Brain microvascular endothelial cell (primary cell): ENCODE results near the gene RIT2.

Experiments
- DNase-seq: peaks from one replicate; pipeline ENCODE4 v3.0.0-alpha.2; 2020
- H3K27ac ChIP-seq: fragments of 250-450 bp; sonication (Bioruptor Pico); 2 replicates; pipeline ENCODE4 v1.5.1; 2020; ENCODE audit warnings: mild to moderate bottlenecking, moderate library complexity
- H3K27me3 ChIP-seq: fragments of 250-450 bp; sonication (Bioruptor Pico); replicated peaks from 2 replicates; pipeline ENCODE4 v1.5.1; 2020; ENCODE audit warnings: mild to moderate bottlenecking
- H3K36me3 ChIP-seq: fragments of 250-450 bp; sonication (Bioruptor Pico); replicated peaks from 2 replicates; pipeline ENCODE4 v1.5.1; 2020; ENCODE audit warnings: mild to moderate bottlenecking
- H3K4me3 ChIP-seq: 2 replicates; pipeline ENCODE4 v1.5.1; 2011; ENCODE audit warnings: low read depth, mild to moderate bottlenecking, control low read depth, low read length, moderate library complexity
- in situ Hi-C: cut with HindIII; loops from 2 replicates; pipeline ENCODE4 v1.10.0; 2017; ENCODE audit warnings: low sequenced_read_pairs, low pct_ligation_motif_present
- TF ChIP-seq, protein P1 (sequence below): IDR thresholded peaks from 2 replicates; pipeline ENCODE4 v1.5.1; 2011; ENCODE audit warnings: low read depth, mild to moderate bottlenecking, moderate library complexity, low read length, control low read depth, inconsistent platforms; ENCODE audit errors: missing control alignments

RIT2 gene

DNA sequence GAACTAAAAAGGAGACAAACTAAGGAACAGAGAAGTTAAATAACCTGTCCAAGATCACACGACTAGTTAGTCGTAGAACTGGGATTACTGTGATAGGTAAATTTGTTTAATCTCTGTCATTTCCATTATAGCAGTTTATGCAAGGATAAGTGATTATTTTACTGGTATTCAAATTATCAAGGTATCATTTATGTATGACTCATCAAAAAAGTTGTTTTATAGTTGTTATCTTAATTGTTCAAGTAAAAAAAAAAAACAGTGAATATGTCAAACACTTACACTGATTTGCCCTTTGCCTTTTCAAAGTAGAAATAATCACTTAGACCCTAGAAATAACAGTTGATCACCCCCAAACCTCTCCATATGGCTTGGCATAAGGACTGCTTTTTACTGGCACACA is 173.6 kb downstream of the RIT2 start:
- H3K27me3 ChIP-seq = no peaks in the 10 kb centered on the region
- TF ChIP-seq, protein P1, sequence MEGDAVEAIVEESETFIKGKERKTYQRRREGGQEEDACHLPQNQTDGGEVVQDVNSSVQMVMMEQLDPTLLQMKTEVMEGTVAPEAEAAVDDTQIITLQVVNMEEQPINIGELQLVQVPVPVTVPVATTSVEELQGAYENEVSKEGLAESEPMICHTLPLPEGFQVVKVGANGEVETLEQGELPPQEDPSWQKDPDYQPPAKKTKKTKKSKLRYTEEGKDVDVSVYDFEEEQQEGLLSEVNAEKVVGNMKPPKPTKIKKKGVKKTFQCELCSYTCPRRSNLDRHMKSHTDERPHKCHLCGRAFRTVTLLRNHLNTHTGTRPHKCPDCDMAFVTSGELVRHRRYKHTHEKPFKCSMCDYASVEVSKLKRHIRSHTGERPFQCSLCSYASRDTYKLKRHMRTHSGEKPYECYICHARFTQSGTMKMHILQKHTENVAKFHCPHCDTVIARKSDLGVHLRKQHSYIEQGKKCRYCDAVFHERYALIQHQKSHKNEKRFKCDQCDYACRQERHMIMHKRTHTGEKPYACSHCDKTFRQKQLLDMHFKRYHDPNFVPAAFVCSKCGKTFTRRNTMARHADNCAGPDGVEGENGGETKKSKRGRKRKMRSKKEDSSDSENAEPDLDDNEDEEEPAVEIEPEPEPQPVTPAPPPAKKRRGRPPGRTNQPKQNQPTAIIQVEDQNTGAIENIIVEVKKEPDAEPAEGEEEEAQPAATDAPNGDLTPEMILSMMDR = no peak
- H3K27ac ChIP-seq = no peak overlapping the region
- no peak for DNase-seq
- no peak overlapping the region for H3K4me3 ChIP-seq
- in situ Hi-C loops = no loop called here
- no peaks in the 10 kb centered on the region for H3K36me3 ChIP-seq

DNA sequence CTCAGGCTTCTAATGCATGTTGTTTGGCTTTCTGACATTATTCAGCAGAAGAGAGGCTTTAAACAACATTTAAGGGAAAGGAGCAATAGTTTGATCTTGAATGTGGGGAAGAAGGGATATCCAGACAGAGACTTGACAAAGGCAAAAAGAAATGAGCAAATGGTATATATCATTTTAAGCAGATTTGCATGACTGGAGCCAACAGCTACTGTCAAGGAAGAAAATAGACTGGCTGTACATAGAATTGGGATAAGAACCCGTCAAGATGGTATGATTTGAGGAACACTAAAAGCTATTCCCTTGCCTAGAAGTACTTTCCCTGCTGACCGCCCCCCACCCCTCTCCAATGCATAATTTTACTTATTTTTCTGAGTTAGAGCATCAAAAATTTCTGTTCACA is 174.5 kb downstream of the RIT2 start:
- no peaks in the 10 kb centered on the region for H3K36me3 ChIP-seq
- H3K4me3 ChIP-seq = no peak overlapping the region
- no peak overlapping the region for H3K27ac ChIP-seq
- no peak for DNase-seq
- no peaks in the 10 kb centered on the region for H3K27me3 ChIP-seq
- in situ Hi-C loops = no loop called here
- TF ChIP-seq, protein P1 = no peak

DNA sequence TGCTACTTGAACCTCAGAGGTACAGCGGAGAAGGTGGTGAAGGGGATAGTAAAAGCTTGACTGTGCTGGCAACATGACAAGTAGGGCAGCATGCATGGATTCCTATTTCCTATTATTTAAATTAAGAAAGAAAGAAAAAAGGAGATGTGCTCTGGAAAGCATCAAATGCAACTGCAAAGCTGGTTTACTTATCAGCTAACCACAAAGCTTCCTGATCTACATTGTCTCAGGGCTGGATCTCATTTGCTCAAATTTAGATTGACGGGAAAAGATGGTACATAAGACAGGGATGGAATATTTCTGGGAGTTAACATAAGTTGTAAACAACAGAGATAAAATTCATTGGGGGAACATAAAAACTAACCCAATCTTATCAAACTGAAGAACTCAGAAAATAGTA is 178.0 kb downstream of the RIT2 start:
- TF ChIP-seq, protein P1 = no peak
- Histone ChIP-seq H3K4me3 (no peak overlapping the region), H3K27ac (no peak overlapping the region), H3K36me3 (no peaks in the 10 kb centered on the region), H3K27me3 (no peaks in the 10 kb centered on the region)
- no peak for DNase-seq
- in situ Hi-C loops = no loop called here

DNA sequence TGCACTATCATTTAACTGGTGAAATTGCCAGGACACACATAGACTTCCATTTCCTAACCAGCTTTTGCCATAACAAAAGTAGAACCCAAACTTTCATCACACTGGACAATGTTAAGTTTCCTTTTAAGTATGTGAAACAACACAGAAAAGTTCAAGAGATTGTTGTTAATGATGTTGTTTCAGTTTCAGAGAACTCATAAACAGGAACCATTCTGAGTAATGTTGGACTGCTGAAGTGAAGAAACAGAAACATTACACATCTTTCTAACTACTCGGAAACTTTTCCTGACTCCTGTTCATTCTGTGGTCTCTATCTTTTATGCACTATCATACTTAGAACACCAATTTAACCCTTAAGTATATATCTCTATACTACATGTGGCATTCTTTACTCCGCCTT is 179.2 kb downstream of the RIT2 start:
- in situ Hi-C loops = no loop called here
- Histone ChIP-seq H3K27me3 (no peaks in the 10 kb centered on the region), H3K36me3 (no peaks in the 10 kb centered on the region), H3K4me3 (no peak overlapping the region), H3K27ac (no peak overlapping the region)
- no peak for DNase-seq
- TF ChIP-seq, protein P1 = no peak

DNA sequence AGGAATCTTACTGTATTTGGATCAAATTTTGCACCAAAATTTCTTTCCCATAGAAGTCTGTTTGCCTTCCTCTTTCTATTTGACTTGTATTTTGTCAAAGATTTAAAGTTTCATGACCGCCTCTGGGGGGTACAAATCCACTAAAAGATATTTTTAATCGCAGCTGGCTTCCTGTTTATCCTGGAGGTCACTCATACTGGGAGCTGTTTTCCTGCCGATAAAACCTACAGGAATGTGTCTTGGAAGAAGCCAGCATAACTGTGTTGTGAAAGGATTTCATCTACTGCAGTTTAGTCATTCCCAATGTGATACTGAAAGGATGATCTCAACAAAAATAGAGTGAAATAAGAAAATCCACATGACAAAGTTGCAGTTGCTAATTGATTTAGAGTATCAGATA is 184.0 kb downstream of the RIT2 start:
- Histone ChIP-seq H3K4me3 (no peak overlapping the region), H3K36me3 (no peaks in the 10 kb centered on the region), H3K27me3 (no peaks in the 10 kb centered on the region), H3K27ac (peak overlapping the region; percentile 43)
- in situ Hi-C loops = no loop called here
- TF ChIP-seq, protein P1 = no peak
- peak; percentile 84 for DNase-seq

DNA sequence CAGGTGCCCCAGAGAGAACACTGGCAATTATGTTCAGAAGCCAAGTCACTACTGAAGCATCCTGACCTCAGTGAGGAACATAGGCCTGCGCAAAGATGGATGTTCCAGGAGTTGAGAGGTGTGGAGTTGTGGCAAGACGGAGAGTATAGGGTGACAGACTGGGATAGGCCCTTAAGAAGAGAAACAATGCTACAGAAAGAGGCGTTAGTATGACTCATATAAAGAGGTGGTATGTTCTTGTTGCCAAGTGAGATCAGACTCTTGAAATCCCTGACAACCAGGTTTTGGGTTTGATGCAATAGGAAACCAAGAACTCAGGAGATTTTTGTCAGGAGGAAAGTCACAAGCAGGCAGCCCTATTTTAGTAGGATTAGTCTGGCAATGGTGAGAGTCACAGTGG is 185.6 kb downstream of the RIT2 start:
- TF ChIP-seq, protein P1 = no peak
- Histone ChIP-seq H3K27ac (no peak overlapping the region), H3K4me3 (no peak overlapping the region), H3K36me3 (no peaks in the 10 kb centered on the region), H3K27me3 (no peaks in the 10 kb centered on the region)
- peak; percentile 45 for DNase-seq
- in situ Hi-C loops = no loop called here
